GM08714 (cell line): ENCODE measurements around the gene PRKD3.
"Not testable (repeated sequence)": the region's sequence is repeated elsewhere in the genome, so short reads cannot be mapped to it uniquely, and the experiment has no call there.

ENCODE experiments used
- H3K4me3 ChIP-seq: fragments of 200-500 bp; sonication (Bioruptor generic); 2 replicates; pipeline ENCODE4 v1.5.1; 2014; ENCODE audit warnings: mild to moderate bottlenecking, low read length, inconsistent platforms
- ZNF274 ChIP-seq: IDR thresholded peaks from 2 replicates; pipeline ENCODE4 v1.6.1; 2012; ENCODE audit warnings: mild to moderate bottlenecking, low read depth, low read length

Gene PRKD3

GRCh38 chr2:37307500-37307899, 17.1 kb downstream of the PRKD3 start:
- no peak for TF ChIP-seq ZNF274
- H3K4me3 ChIP-seq = no peak overlapping the region

GRCh38 chr2:37306024-37306423, 18.6 kb downstream of the PRKD3 start:
- TF ChIP-seq ZNF274 = no peak
- H3K4me3 ChIP-seq = no peak overlapping the region

- no peak overlapping the region for H3K4me3 ChIP-seq
- TF ChIP-seq ZNF274 = no peak
Measured at GRCh38 chr2:37302701-37303252, 21.9 kb downstream of the PRKD3 start.

- no peak overlapping the region for H3K4me3 ChIP-seq
- no peak for TF ChIP-seq ZNF274
Measured at GRCh38 chr2:37301408-37301807, 23.2 kb downstream of the PRKD3 start.

GRCh38 chr2:37300578-37300977, 24.1 kb downstream of the PRKD3 start:
- no peak overlapping the region for H3K4me3 ChIP-seq
- TF ChIP-seq ZNF274 = no peak

GRCh38 chr2:37300146-37300545, 24.5 kb downstream of the PRKD3 start:
- no peak overlapping the region for H3K4me3 ChIP-seq
- no peak for TF ChIP-seq ZNF274

- TF ChIP-seq ZNF274 = no peak
- no peak overlapping the region for H3K4me3 ChIP-seq
Measured at GRCh38 chr2:37297632-37298031, 27.0 kb downstream of the PRKD3 start.

GRCh38 chr2:37295469-37296073, 29.1 kb downstream of the PRKD3 start:
- no peak overlapping the region for H3K4me3 ChIP-seq
- no peak for TF ChIP-seq ZNF274

GRCh38 chr2:37294858-37295257, 29.8 kb downstream of the PRKD3 start:
- H3K4me3 ChIP-seq = not testable (repeated sequence)

- H3K4me3 ChIP-seq = no peak overlapping the region
- TF ChIP-seq ZNF274 = no peak
Measured at GRCh38 chr2:37291680-37292079, 33.0 kb downstream of the PRKD3 start.

GRCh38 chr2:37287966-37288365, 36.7 kb downstream of the PRKD3 start:
- H3K4me3 ChIP-seq = no peak overlapping the region
- TF ChIP-seq ZNF274 = no peak

- H3K4me3 ChIP-seq = no peak overlapping the region
- no peak for TF ChIP-seq ZNF274
Measured at GRCh38 chr2:37284381-37284780, 40.3 kb downstream of the PRKD3 start.

GRCh38 chr2:37283207-37283606, 41.4 kb downstream of the PRKD3 start:
- no peak overlapping the region for H3K4me3 ChIP-seq
- no peak for TF ChIP-seq ZNF274

GRCh38 chr2:37282746-37283145, 41.9 kb downstream of the PRKD3 start:
- TF ChIP-seq ZNF274 = no peak

GRCh38 chr2:37281916-37282315, 42.7 kb downstream of the PRKD3 start:
- TF ChIP-seq ZNF274 = no peak
- H3K4me3 ChIP-seq = no peak overlapping the region

More at GRCh38 chr2:37282746-37283145, 41.9 kb downstream of the PRKD3 start:
- no peak overlapping the region for H3K4me3 ChIP-seq

- no peak for TF ChIP-seq ZNF274
- H3K4me3 ChIP-seq = no peak overlapping the region
Measured at GRCh38 chr2:37276291-37276690, 48.3 kb downstream of the PRKD3 start.
